ENCODE data around the gene JARID2.

DNA sequence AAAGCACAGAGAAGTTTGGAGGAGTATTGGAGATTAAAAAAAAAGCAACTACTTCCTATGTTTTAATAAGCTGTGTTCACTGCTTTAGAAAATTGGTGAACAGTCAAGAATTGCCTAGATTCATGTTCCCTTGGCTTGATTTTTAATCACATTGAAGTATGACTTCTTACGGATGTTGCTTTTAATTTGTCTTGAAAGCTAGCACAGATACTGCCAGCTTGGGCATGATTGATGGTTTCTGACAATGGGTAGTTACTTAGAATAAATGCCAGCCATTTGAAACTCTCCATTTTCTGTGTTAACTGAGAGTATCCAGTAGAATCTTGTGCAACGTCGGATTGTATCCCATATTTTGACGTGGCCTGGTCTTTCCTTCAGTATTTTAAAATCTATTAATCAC lies 239.0 kb downstream of the JARID2 start:
- no peak for TF ChIP-seq TAF1 (IDR thresholded peaks at IDR 0.05; ENCODE audit: borderline replicate concordance, insufficient read depth, low read length)
- TF ChIP-seq POLR2AphosphoS5 (IDR thresholded peaks at IDR 0.05; ENCODE audit: low read depth, low read length), result no peak
- TF ChIP-seq, protein P1, sequence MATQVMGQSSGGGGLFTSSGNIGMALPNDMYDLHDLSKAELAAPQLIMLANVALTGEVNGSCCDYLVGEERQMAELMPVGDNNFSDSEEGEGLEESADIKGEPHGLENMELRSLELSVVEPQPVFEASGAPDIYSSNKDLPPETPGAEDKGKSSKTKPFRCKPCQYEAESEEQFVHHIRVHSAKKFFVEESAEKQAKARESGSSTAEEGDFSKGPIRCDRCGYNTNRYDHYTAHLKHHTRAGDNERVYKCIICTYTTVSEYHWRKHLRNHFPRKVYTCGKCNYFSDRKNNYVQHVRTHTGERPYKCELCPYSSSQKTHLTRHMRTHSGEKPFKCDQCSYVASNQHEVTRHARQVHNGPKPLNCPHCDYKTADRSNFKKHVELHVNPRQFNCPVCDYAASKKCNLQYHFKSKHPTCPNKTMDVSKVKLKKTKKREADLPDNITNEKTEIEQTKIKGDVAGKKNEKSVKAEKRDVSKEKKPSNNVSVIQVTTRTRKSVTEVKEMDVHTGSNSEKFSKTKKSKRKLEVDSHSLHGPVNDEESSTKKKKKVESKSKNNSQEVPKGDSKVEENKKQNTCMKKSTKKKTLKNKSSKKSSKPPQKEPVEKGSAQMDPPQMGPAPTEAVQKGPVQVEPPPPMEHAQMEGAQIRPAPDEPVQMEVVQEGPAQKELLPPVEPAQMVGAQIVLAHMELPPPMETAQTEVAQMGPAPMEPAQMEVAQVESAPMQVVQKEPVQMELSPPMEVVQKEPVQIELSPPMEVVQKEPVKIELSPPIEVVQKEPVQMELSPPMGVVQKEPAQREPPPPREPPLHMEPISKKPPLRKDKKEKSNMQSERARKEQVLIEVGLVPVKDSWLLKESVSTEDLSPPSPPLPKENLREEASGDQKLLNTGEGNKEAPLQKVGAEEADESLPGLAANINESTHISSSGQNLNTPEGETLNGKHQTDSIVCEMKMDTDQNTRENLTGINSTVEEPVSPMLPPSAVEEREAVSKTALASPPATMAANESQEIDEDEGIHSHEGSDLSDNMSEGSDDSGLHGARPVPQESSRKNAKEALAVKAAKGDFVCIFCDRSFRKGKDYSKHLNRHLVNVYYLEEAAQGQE (IDR thresholded peaks at IDR 0.05; ENCODE audit: insufficient read depth in 1 of 2, low read depth in 2 of 2, low read length in 2 of 2), result no peak
- no peak for TF ChIP-seq SIN3A (IDR thresholded peaks at IDR 0.05; ENCODE audit: borderline replicate concordance, insufficient read depth, low read length)
